Testis (tissue), 3 donors: Measurements from ENCODE around the gene CABCOCO1. TPM values are rescaled to one million over a fixed set of nuclear protein-coding genes. Genes with fewer than 3 reads are reported as not detected.

Experiments
- DNase-seq: peaks from one replicate; pipeline ENCODE4 v3.0.0-alpha.2; 2019
- H3K27ac ChIP-seq, 2 donors: fragments of 200-600 bp; sonication (generic); one replicate each; pipeline ENCODE4 v1.5.1; 2019
- H3K27me3 ChIP-seq: fragments of 200-600 bp; sonication (generic); one replicate; pipeline ENCODE4 v1.5.1; 2019
- H3K36me3 ChIP-seq: fragments of 200-600 bp; sonication (generic); one replicate; pipeline ENCODE4 v1.5.1; 2017; ENCODE audit warnings: low read depth; ENCODE audit errors: missing control alignments
- H3K4me1 ChIP-seq: fragments of 200-600 bp; sonication (generic); one replicate; pipeline ENCODE4 v1.5.1; 2019
- H3K4me3 ChIP-seq, 2 donors: fragments of 200-600 bp; sonication (generic); one replicate each; pipeline ENCODE4 v1.5.1; 2017 to 2019
- H3K9me3 ChIP-seq: fragments of 200-600 bp; sonication (generic); one replicate; pipeline ENCODE4 v1.5.1; 2017
- CTCF ChIP-seq, 3 experiments: fragments of 450-650 bp in 2 of 3; fragments of 200-600 bp in 1 of 3; sonication (generic) in 1 of 3; IDR thresholded peaks; one replicate each; pipeline ENCODE4 v1.5.1; 2016 to 2019; ENCODE audit warnings: antibody characterized with exemption in 3 of 3, mild to moderate bottlenecking in 2 of 3, moderate library complexity in 1 of 3
- POLR2A ChIP-seq: fragments of 450-650 bp; IDR thresholded peaks from one replicate; pipeline ENCODE4 v1.6.1; 2017; ENCODE audit warnings: antibody characterized with exemption, mild to moderate bottlenecking, moderate library complexity
- WGBS, 2 donors: methylation state at CpG; one replicate each; pipeline ENCODE4 v1.1.5; 2018; 5-methylcytosine and 5-hydroxymethylcytosine counted together
- intact Hi-C: fragments of 100-400 bp; cut with DNase I; formaldehyde crosslinking; loops from one replicate; pipeline ENCODE4 v1.15.1; 2023; ENCODE audit warnings: low total_unique reads
- polyA plus RNA-seq: library from polyadenylated mRNA; stranded (reverse); fragments of 350-450 nt; fragmentation: Illumina TruSeq; extraction: RNeasy Lipid Tissue Mini Kit (QIAGEN cat#74804); gene quantifications from one replicate; pipeline ENCODE4 v1.2.3, GENCODE V29; 2014; ENCODE audit warnings: low read depth, low replicate concordance; ENCODE audit not compliant: insufficient read depth
- total RNA-seq, 2 donors: library from RNA; depleted of rRNA; stranded (reverse); fragments of >200 nt; gene quantifications; one replicate each; pipeline ENCODE4 v1.2.3, GENCODE V29; 2016

The CABCOCO1 gene
- total and polyA plus RNA-seq, 3 donors from 2014 or later = 2.5 to 26.0 (median 10.2) TPM

GRCh38 chr10:61752111-61753011, 89.6 kb downstream of the CABCOCO1 start:
- no peaks in the 10 kb centered on the region for H3K4me1 ChIP-seq
- H3K27ac ChIP-seq = no peak overlapping the region
- DNase-seq = no peak
- no peak overlapping the region for H3K4me3 ChIP-seq
- WGBS, 2 donors = 59 to 60% methylated on average over 6 of the region's 6 CpGs
- H3K36me3 ChIP-seq = no peaks in the 10 kb centered on the region
- no peak for TF ChIP-seq CTCF (IDR thresholded peaks at IDR 0.05)
- TF ChIP-seq POLR2A = no peak
- H3K9me3 ChIP-seq = no peaks in the 10 kb centered on the region
- intact Hi-C loops = no loop called here
- H3K27me3 ChIP-seq = no peaks in the 10 kb centered on the region

- intact Hi-C loops = no loop called here
- TF ChIP-seq CTCF (IDR thresholded peaks at IDR 0.05) (no peak), POLR2A (no peak)
- Histone ChIP-seq H3K4me3 (no peak overlapping the region), H3K27me3 (no peaks in the 10 kb centered on the region), H3K4me1 (no peaks in the 10 kb centered on the region), H3K27ac (no peak overlapping the region), H3K9me3 (no peaks in the 10 kb centered on the region), H3K36me3 (no peaks in the 10 kb centered on the region)
- WGBS, 2 donors = 83 to 90% methylated on average over 3 of the region's 3 CpGs
- no peak for DNase-seq
These were observed 90.7 kb downstream of the CABCOCO1 start for GRCh38 chr10:61753453-61753852.

- Histone ChIP-seq H3K9me3 (no peaks in the 10 kb centered on the region), H3K36me3 (no peaks in the 10 kb centered on the region), H3K4me3 (no peak overlapping the region), H3K27me3 (no peaks in the 10 kb centered on the region), H3K27ac (no peak overlapping the region), H3K4me1 (no peaks in the 10 kb centered on the region)
- no peak for TF ChIP-seq POLR2A
- TF ChIP-seq CTCF (IDR thresholded peaks at IDR 0.05) = no peak
- WGBS, 2 donors = 55 to 63% methylated on average over 4 of the region's 4 CpGs
- intact Hi-C loops = no loop called here
- no peak for DNase-seq
These were observed 92.1 kb downstream of the CABCOCO1 start for GRCh38 chr10:61754587-61755550.

GRCh38 chr10:61757001-61757400, 94.3 kb downstream of the CABCOCO1 start:
- Histone ChIP-seq H3K4me3 (no peak overlapping the region), H3K4me1 (no peaks in the 10 kb centered on the region), H3K27ac (no peak overlapping the region), H3K9me3 (no peaks in the 10 kb centered on the region), H3K27me3 (no peaks in the 10 kb centered on the region), H3K36me3 (no peaks in the 10 kb centered on the region)
- intact Hi-C loops = no loop called here
- no peak for DNase-seq
- WGBS, 2 donors = 90 to 91% methylated on average over 3 of the region's 3 CpGs
- TF ChIP-seq CTCF (IDR thresholded peaks at IDR 0.05) (no peak), POLR2A (no peak)
